ENCODE measurements around the gene CAMK2B. TPM values are rescaled to one million over a fixed set of nuclear protein-coding genes. Genes with fewer than 3 reads are reported as not detected.

CAMK2B gene
- total RNA-seq, 1 experiment from 2014 or later, result 0.34 TPM

DNA sequence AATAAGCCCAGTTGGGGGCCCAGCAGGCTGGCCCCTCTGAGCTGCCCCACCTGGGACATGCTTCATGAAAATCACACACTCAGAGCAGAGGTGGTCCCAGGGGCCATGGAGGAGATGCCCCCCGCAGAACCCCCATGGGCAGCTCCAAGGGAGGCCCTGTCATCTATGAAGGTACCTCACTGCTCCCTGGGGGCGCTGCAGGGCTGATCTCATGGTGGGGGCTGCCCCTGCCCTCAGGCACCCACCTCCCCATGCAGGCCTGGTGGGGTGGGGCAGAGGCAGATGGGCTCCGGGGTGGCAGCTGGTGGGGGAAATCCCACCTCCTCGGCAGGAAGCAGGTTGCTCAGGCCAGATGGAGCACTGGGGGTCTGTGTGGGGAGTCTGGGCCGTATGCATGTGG, 64.2 kb downstream of the CAMK2B start:
- BruUV-seq (replicated peaks), result no TSS peak
- no peak overlapping the region for H3K4me2 ChIP-seq (ENCODE audit: low read length)
- no peaks in the 10 kb centered on the region for H3K36me3 ChIP-seq (ENCODE audit: control insufficient read depth in 1 of 2, insufficient read depth in 2 of 2, low read length in 2 of 2)
- H3K9me2 ChIP-seq (ENCODE audit: insufficient read depth), result no peaks in the 10 kb centered on the region
- ChIA-PET CTCF (no interaction called here), RAD21 (ENCODE audit: low non-redundant PET in 1 of 2, low total read pairs in 2 of 2, uncharacterized antibody in 2 of 2, unreplicated experiment in 2 of 2) (no interaction called here), POLR2A (no interaction called here)
- H3K9ac ChIP-seq (ENCODE audit: low read length), result no peak overlapping the region
- intact Hi-C loops (cut with micrococcal nuclease), result no loop called here
- H3K27me3 ChIP-seq (ENCODE audit: insufficient read depth, low read length), result peaks cover 5% of the 10 kb centered on the region; the same call in 1 of the 2 replicates
- no peak overlapping the region for H3K4me3 ChIP-seq (replicated peaks in 1 of 2; ENCODE audit: low read depth in 1 of 2, low read length in 2 of 2)
- no peak for TF ChIP-seq FOSL1 (IDR thresholded peaks at IDR 0.05; ENCODE audit: low read depth)
- no peak for TF ChIP-seq ATF3 (IDR thresholded peaks at IDR 0.05)
- TF ChIP-seq, protein P1, sequence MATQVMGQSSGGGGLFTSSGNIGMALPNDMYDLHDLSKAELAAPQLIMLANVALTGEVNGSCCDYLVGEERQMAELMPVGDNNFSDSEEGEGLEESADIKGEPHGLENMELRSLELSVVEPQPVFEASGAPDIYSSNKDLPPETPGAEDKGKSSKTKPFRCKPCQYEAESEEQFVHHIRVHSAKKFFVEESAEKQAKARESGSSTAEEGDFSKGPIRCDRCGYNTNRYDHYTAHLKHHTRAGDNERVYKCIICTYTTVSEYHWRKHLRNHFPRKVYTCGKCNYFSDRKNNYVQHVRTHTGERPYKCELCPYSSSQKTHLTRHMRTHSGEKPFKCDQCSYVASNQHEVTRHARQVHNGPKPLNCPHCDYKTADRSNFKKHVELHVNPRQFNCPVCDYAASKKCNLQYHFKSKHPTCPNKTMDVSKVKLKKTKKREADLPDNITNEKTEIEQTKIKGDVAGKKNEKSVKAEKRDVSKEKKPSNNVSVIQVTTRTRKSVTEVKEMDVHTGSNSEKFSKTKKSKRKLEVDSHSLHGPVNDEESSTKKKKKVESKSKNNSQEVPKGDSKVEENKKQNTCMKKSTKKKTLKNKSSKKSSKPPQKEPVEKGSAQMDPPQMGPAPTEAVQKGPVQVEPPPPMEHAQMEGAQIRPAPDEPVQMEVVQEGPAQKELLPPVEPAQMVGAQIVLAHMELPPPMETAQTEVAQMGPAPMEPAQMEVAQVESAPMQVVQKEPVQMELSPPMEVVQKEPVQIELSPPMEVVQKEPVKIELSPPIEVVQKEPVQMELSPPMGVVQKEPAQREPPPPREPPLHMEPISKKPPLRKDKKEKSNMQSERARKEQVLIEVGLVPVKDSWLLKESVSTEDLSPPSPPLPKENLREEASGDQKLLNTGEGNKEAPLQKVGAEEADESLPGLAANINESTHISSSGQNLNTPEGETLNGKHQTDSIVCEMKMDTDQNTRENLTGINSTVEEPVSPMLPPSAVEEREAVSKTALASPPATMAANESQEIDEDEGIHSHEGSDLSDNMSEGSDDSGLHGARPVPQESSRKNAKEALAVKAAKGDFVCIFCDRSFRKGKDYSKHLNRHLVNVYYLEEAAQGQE (IDR thresholded peaks at IDR 0.05; ENCODE audit: low read depth), result no peak
- TF ChIP-seq TCF7L2 (IDR thresholded peaks at IDR 0.05; ENCODE audit: borderline replicate concordance, extremely low read depth, insufficient read depth, insufficient read length), result no peak
- TF ChIP-seq ZNF274 (IDR thresholded peaks at IDR 0.05; ENCODE audit: low read depth, low read length), result no peak
- TF ChIP-seq CBX3 (IDR thresholded peaks at IDR 0.05; ENCODE audit: low read depth), result no peak
- TF ChIP-seq, protein P2, sequence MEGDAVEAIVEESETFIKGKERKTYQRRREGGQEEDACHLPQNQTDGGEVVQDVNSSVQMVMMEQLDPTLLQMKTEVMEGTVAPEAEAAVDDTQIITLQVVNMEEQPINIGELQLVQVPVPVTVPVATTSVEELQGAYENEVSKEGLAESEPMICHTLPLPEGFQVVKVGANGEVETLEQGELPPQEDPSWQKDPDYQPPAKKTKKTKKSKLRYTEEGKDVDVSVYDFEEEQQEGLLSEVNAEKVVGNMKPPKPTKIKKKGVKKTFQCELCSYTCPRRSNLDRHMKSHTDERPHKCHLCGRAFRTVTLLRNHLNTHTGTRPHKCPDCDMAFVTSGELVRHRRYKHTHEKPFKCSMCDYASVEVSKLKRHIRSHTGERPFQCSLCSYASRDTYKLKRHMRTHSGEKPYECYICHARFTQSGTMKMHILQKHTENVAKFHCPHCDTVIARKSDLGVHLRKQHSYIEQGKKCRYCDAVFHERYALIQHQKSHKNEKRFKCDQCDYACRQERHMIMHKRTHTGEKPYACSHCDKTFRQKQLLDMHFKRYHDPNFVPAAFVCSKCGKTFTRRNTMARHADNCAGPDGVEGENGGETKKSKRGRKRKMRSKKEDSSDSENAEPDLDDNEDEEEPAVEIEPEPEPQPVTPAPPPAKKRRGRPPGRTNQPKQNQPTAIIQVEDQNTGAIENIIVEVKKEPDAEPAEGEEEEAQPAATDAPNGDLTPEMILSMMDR (IDR thresholded peaks at IDR 0.05 in 2 of 3, conservative IDR thresholded peaks at IDR 0.05 in 1 of 3; ENCODE audit: borderline replicate concordance in 1 of 3, insufficient read depth in 1 of 3, low read depth in 2 of 3, low read length in 2 of 3), result no peak
- TF ChIP-seq, protein P3, sequence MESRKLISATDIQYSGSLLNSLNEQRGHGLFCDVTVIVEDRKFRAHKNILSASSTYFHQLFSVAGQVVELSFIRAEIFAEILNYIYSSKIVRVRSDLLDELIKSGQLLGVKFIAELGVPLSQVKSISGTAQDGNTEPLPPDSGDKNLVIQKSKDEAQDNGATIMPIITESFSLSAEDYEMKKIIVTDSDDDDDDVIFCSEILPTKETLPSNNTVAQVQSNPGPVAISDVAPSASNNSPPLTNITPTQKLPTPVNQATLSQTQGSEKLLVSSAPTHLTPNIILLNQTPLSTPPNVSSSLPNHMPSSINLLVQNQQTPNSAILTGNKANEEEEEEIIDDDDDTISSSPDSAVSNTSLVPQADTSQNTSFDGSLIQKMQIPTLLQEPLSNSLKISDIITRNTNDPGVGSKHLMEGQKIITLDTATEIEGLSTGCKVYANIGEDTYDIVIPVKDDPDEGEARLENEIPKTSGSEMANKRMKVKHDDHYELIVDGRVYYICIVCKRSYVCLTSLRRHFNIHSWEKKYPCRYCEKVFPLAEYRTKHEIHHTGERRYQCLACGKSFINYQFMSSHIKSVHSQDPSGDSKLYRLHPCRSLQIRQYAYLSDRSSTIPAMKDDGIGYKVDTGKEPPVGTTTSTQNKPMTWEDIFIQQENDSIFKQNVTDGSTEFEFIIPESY (IDR thresholded peaks at IDR 0.05; ENCODE audit: extremely low read depth, insufficient replicate concordance, low read length), result no peak
- TF ChIP-seq POLR2AphosphoS5 (IDR thresholded peaks at IDR 0.05; ENCODE audit: low read depth, low read length), result no peak
- no peaks in the 10 kb centered on the region for H3K79me2 ChIP-seq (ENCODE audit: insufficient read depth, low read length)
- ATAC-seq (no peak), DNase-seq (ENCODE audit: low read depth, low spot score) (no peak)
- peaks cover 4 to 21% of the 10 kb centered on the region in 2 experiments; a peak in 3 of 4 replicates for H3K4me1 ChIP-seq (ENCODE audit: control insufficient read depth in 1 of 2, insufficient read depth in 2 of 2, low read length in 2 of 2)
- H3K27ac ChIP-seq (ENCODE audit: low read depth, low read length), result no peak overlapping the region
- no peaks in the 10 kb centered on the region for H3K9me3 ChIP-seq (ENCODE audit: control insufficient read depth in 1 of 2, insufficient read depth in 1 of 2, low read depth in 1 of 2, low read length in 2 of 2)
- no peak overlapping the region for H2AFZ ChIP-seq (ENCODE audit: low read depth, low read length, poor library complexity, severe bottlenecking)
- H4K20me1 ChIP-seq (ENCODE audit: insufficient read depth), result no peaks in the 10 kb centered on the region
